ENCODE measurements around the gene PTPRE. TPM values are rescaled to one million over a fixed set of nuclear protein-coding genes. Genes with fewer than 3 reads are reported as not detected.

Gene PTPRE
- total RNA-seq, 1 donor from 2014 or later: 2.4 TPM

GRCh38 chr10:127997937-127998336 lies 91.0 kb downstream of the PTPRE start:
- no peak overlapping the region for H3K4me3 Mint-ChIP-seq (ENCODE audit: low read depth)
- H3K27me3 Mint-ChIP-seq: peaks cover 43% of the 10 kb centered on the region
- H3K9me3 Mint-ChIP-seq (ENCODE audit: low read depth): no peaks in the 10 kb centered on the region
- no peak for DNase-seq (ENCODE audit: low spot score, unreplicated experiment)
- TF ChIP-seq CTCF (IDR thresholded peaks at IDR 0.05; ENCODE audit: unreplicated experiment): no peak
- no peak overlapping the region for H3K27ac Mint-ChIP-seq
- H3K36me3 Mint-ChIP-seq (ENCODE audit: insufficient read depth): no peaks in the 10 kb centered on the region
- H3K4me1 Mint-ChIP-seq (ENCODE audit: low read depth): no peaks in the 10 kb centered on the region

DNA sequence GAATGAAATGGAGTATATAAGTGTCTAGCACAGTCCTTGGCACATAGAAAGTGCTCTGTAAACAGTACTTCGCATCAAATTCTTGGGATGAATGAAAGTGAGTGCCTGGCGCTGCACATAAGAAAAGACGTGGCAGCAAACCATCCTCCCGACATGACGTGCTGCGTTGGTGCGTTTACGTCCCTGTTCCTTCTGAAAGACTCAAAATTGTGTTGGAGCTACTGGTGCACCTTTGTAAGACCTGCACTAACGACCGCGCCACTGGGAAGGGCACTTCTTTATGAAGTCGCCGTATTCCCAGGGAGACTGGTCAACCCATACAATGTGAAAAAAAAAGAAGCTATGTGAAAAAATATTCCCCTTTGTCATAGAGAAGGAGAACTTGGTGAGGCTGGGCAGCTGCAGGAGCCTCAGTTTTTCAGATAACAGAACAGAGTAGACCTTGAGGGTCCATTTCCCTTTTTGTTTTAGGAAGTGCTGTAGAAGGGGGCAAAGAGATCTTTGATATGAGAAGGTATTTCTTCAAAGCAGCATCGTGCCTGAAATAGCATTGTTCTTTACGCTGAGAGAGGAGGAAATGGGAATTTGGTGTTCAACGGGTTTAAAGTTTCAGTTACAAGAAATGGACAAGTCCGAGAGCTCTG lies 91.7 kb downstream of the PTPRE start:
- no peak for TF ChIP-seq CTCF (IDR thresholded peaks at IDR 0.05; ENCODE audit: unreplicated experiment)
- no peaks in the 10 kb centered on the region for H3K9me3 Mint-ChIP-seq (ENCODE audit: low read depth)

DNA sequence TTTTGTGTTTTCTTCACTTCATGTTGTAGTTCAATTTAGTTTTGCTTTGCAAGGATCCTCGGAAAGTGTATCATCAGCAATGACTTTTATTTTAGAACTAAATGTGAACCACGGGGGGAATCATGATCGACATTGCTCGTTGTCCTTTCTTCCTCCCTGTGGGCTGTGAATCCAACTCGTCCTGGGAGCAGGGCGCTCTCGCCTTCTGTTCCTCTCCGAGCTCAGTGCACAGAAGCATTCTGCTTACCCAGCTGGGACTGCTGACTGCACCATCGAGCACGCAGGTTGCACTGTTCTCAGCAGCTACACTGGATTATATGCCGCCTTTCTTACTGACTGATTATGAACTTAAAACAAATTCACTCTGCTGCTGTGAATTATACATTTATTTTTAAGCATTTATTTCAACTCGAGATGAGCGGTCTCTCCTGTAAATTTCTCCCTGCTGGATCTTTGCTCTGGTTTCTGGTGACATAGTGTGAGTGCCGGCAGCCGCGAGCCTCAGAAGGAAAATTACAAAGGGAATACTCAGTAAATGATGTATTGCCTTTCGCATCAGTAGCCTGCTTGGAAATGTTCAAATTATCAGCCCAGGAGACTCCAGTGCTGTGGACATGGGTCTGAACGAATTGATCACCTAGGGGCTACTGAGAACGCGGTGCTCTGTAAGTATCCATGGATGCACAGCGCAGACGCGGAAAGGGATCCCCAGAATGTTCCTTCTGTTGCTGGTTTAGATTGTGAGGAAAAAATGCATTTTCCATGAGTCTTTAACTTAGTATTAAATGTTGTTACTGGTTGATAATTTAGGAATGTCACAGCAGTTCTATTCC lies 92.6 kb downstream of the PTPRE start:
- Mint-ChIP-seq H3K4me1 (ENCODE audit: low read depth) (no peaks in the 10 kb centered on the region), H3K4me3 (ENCODE audit: low read depth) (no peak overlapping the region), H3K27ac (no peak overlapping the region), H3K9me3 (ENCODE audit: low read depth) (no peaks in the 10 kb centered on the region), H3K27me3 (peaks cover 37% of the 10 kb centered on the region), H3K36me3 (ENCODE audit: insufficient read depth) (no peaks in the 10 kb centered on the region)
- no peak for TF ChIP-seq CTCF (IDR thresholded peaks at IDR 0.05; ENCODE audit: unreplicated experiment)
- DNase-seq (ENCODE audit: low spot score, unreplicated experiment): no peak

More for the DNA sequence above, 91.7 kb downstream of the PTPRE start:
- Mint-ChIP-seq H3K27ac (no peak overlapping the region), H3K4me3 (ENCODE audit: low read depth) (no peak overlapping the region), H3K4me1 (ENCODE audit: low read depth) (no peaks in the 10 kb centered on the region), H3K36me3 (ENCODE audit: insufficient read depth) (no peaks in the 10 kb centered on the region), H3K27me3 (peaks cover 39% of the 10 kb centered on the region)
- no peak for DNase-seq (ENCODE audit: low spot score, unreplicated experiment)

GRCh38 chr10:128000471-128001362 lies 93.8 kb downstream of the PTPRE start:
- no peak for TF ChIP-seq CTCF (IDR thresholded peaks at IDR 0.05; ENCODE audit: unreplicated experiment)
- H3K36me3 Mint-ChIP-seq (ENCODE audit: insufficient read depth): no peaks in the 10 kb centered on the region
- H3K9me3 Mint-ChIP-seq (ENCODE audit: low read depth): no peaks in the 10 kb centered on the region
- H3K4me3 Mint-ChIP-seq (ENCODE audit: low read depth): no peak overlapping the region
- DNase-seq (ENCODE audit: low spot score, unreplicated experiment): no peak
- peaks cover 43% of the 10 kb centered on the region for H3K27me3 Mint-ChIP-seq
- no peaks in the 10 kb centered on the region for H3K4me1 Mint-ChIP-seq (ENCODE audit: low read depth)
- no peak overlapping the region for H3K27ac Mint-ChIP-seq

DNA sequence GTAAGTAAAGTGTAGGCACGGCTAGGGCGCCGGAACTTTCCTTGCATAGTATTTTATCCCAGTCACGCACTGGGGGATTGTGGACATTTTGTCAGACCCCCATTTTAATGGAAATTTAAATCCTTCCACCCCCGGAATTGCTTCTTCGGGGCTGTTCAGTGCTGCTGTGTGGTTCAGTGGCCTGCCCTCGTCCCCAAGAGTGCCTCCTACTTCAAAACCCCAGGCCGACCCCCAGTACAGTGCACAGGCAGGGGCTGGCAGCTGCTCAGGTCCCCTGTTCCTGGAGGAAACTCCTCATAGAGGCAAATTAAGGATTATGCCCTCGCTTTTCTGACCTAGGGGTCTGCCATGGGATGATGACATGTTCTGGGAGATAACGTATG lies 94.5 kb downstream of the PTPRE start:
- H3K9me3 Mint-ChIP-seq (ENCODE audit: low read depth): no peaks in the 10 kb centered on the region
- peaks cover 41% of the 10 kb centered on the region for H3K27me3 Mint-ChIP-seq
- no peak overlapping the region for H3K4me3 Mint-ChIP-seq (ENCODE audit: low read depth)
- DNase-seq (ENCODE audit: low spot score, unreplicated experiment): no peak
- no peaks in the 10 kb centered on the region for H3K36me3 Mint-ChIP-seq (ENCODE audit: insufficient read depth)
- TF ChIP-seq CTCF (IDR thresholded peaks at IDR 0.05; ENCODE audit: unreplicated experiment): no peak
- H3K27ac Mint-ChIP-seq: no peak overlapping the region
- no peaks in the 10 kb centered on the region for H3K4me1 Mint-ChIP-seq (ENCODE audit: low read depth)

Data from progenitor cell of endocrine pancreas (in vitro differentiated cells).